Memory B cell (primary cell): ENCODE results near the gene TRAF2.
"Not testable (repeated sequence)": the region's sequence is repeated elsewhere in the genome, so short reads cannot be mapped to it uniquely, and the experiment has no call there.

Experiments
- ATAC-seq: fragments of 150-1000 bp; cut with Tn5 transposase; 2 replicates; pipeline ENCODE4 v1.10.0; 2021; ENCODE audit warnings: low read depth, mild to moderate bottlenecking, moderate library complexity
- DNase-seq, 2 donors: peaks; one replicate each; pipeline ENCODE4 v3.0.0; 2022; ENCODE audit warnings: low spot score in 2 of 2
- H3K27ac Mint-ChIP-seq: one replicate; pipeline ENCODE4 v1.8.0; 2022; ENCODE audit warnings: mild to moderate bottlenecking, moderate library complexity, mixed read lengths
- H3K27me3 Mint-ChIP-seq: one replicate; pipeline ENCODE4 v1.8.0; 2022; ENCODE audit warnings: mixed read lengths
- H3K36me3 Mint-ChIP-seq: one replicate; pipeline ENCODE4 v1.8.0; 2022; ENCODE audit warnings: mild to moderate bottlenecking, mixed read lengths
- H3K4me1 Mint-ChIP-seq: one replicate; pipeline ENCODE4 v1.8.0; 2022; ENCODE audit warnings: mixed read lengths
- H3K4me3 Mint-ChIP-seq: one replicate; pipeline ENCODE4 v1.8.0; 2022; ENCODE audit warnings: mild to moderate bottlenecking, moderate library complexity, mixed read lengths
- H3K9me3 Mint-ChIP-seq: one replicate; pipeline ENCODE4 v1.8.0; 2022; ENCODE audit warnings: mixed read lengths

TRAF2 gene

DNA sequence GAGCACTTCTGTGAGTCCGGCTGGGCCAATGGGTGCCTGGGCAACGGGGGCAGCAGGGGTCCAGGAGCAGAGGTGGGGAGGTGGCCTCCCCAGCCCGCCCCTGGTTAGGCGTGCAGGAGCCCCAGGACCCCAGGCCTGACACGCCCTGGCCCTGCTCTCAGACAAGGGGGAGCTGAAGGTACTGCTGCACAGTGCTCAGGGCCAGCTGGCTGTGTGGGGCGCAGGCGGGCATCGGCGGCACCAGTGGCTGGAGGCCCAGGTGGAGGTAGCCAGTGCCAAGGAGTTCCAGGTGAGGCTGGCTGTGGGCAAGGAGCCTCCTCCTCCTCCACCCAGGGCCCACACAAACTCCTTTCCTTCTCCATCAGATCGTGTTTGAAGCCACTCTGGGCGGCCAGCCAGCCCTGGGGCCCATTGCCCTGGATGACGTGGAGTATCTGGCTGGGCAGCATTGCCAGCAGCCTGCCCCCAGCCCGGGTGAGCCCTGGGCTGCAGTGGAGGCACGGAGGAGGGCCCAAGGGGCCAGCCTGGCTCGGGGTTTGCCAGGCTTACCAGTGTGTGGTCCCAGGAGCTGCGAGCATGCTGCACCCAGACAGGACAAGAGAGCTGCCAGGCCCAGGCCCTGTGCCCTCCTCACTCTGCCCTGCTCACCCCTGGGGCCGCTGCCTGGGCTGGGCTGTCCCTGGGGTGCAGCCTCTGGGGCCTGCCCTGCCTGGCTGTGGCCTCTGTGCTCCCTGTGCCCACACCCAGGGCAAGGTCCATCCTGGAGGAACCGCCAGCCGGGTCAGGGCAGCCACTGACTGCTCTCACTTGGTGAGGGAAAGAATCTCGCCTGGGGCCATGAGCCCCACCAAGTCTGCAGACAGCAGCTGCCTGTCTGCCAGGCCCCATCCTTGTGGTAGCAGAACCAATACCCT, 27.2 kb upstream of the TRAF2 start:
- ATAC-seq (no peak), DNase-seq (no peak)
- H3K36me3 Mint-ChIP-seq, result peaks cover 8% of the 10 kb centered on the region
- H3K27me3 Mint-ChIP-seq, result no peaks in the 10 kb centered on the region
- H3K9me3 Mint-ChIP-seq, result no peaks in the 10 kb centered on the region
- H3K4me1 Mint-ChIP-seq, result peaks cover 4% of the 10 kb centered on the region
- H3K27ac Mint-ChIP-seq, result no peak overlapping the region
- no peak overlapping the region for H3K4me3 Mint-ChIP-seq

DNA sequence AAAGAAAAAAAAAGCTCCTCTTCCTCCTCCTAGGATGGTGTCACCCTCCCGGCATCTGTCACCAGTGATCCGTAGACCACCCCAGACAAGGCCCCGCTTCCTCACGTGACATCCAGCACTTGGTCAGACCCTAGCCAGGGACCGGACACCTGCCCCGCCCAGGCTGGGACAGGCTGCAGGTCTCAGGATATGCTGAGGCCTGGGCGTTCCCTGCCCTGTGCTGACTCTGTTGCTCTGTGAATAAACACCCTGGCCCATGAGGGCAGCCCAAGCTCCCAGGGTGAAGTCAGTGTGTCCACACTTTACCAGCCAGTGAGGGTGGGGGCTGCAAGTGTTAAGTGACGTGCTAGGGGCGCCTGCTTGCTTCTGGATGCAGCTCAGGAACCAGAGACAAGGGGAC, 25.8 kb upstream of the TRAF2 start:
- DNase-seq (no peak), ATAC-seq (no peak)
- Mint-ChIP-seq H3K27ac (no peak overlapping the region), H3K4me1 (peaks cover 8% of the 10 kb centered on the region), H3K4me3 (no peak overlapping the region), H3K9me3 (no peaks in the 10 kb centered on the region), H3K36me3 (peaks cover 8% of the 10 kb centered on the region), H3K27me3 (no peaks in the 10 kb centered on the region)

DNA sequence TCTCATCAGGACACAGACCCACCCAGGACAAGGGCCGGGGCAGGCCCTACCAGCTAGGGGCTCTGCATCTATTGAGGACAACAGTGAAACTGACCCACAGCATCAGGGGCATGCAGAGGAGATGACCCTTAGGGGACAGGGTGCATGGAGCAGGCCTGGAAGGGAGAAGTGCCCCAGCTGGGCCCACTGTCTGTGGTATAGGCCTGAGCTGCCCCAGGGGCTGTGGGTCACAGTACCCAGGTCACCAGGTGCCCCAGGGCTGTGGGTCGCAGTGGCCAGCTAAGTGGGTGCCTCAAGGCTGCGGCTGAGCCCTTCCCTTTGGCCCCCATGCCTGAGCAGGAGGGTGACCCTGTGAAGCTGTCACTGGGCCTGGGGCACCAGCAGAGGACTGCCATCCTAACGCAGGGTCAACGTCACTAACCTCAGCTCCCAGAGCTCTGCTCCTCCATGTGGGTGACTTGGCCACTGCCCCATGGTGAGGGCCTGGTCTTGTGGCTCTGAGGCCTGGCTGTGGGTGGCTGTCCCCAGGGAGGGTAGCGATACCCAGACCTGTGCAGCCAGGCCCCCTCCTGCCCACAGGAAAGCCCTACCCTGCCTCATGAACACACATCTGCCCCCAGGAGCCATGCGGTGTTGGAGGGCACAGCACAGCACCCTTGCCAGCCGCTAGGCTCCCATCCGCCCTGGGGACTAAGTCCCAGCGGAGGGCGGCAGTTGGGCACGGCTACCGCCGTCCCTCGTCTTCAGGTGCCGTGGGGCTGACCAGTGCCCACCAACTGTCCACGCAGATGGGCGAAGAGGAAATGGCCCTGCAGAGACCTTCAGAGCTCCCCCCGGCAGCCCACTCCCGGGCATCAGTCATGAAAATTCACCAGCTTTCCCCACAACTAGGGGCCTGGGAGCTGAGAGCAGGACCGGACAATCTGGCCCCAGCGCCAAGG, 25.1 kb upstream of the TRAF2 start:
- Mint-ChIP-seq H3K27me3 (no peaks in the 10 kb centered on the region), H3K9me3 (no peaks in the 10 kb centered on the region)

DNA sequence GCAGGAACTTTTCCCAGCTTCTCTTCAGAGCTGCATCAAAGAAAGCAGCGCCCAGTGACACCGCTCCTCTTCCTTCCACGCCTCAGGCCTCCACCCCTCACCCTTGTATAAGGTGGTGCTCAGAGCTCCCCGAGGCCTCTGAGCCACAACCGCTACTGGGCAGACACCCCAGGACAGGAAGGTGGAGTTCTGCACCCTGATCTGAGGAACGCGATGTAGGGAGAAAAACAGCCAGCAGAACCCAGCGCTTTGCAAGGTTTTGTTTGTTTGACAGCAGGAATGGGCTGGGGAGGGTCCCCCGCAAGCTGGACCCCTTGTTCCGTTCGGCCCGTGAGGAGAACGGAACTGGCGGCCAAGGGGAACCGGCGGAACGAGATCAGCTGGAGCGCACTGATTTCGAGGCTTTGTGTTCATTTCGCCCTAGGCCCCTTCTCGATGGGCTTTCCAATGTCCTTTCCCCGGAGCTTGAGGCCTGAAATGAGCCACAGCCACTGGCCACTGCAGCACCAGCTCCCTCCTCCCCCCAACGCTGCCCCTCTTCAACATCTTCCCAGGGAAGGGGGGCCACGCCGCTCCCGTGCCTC, 24.4 kb upstream of the TRAF2 start:
- Mint-ChIP-seq H3K27me3 (no peaks in the 10 kb centered on the region), H3K4me1 (peaks cover 12% of the 10 kb centered on the region), H3K4me3 (no peak overlapping the region), H3K9me3 (no peaks in the 10 kb centered on the region), H3K36me3 (peaks cover 8% of the 10 kb centered on the region), H3K27ac (no peak overlapping the region)
- no peak for ATAC-seq
- DNase-seq, result no peak

More for the DNA sequence above, 25.1 kb upstream of the TRAF2 start:
- DNase-seq, result no peak
- Mint-ChIP-seq H3K27ac (no peak overlapping the region), H3K4me1 (peaks cover 12% of the 10 kb centered on the region), H3K36me3 (peaks cover 8% of the 10 kb centered on the region), H3K4me3 (no peak overlapping the region)
- ATAC-seq, result no peak

DNA sequence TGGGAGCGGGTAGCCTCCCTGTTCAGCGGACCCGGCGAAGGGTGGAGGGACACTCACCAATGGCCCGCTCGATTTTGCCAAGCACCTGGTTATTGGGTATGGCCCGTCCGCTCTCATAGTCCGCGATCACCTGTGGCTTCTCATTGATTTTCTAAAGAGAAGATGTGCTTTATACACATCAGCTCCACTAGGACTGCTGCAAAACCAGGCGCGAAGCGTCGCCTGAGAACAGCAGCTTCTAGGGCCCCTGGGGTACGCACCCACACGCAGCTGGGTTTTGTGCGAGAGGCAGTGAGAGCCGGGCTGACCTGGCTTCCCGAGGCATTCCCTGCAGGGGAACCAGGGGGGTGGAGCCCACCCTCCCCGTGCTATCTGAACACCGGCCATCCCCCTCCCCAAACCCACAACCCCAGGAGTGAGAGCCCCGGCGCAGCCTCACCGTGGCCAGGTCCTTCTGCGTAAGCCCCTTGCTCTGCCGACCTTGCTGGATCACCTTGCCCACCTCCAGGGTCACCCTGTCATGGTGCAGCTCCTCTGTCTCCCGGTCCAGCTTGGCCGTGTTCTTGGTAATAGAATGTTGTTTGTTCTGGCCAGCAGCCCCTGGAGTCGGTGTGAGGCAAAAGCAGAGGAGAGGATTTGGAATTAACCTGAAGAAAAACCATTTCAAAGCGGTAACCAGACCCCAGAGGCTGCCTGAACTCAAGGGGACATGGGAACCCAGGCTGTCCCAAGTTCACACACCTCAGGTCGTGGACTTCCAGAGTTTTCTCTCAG, 23.3 kb upstream of the TRAF2 start:
- ATAC-seq, result no peak
- peaks cover 8% of the 10 kb centered on the region for H3K36me3 Mint-ChIP-seq
- no peak overlapping the region for H3K4me3 Mint-ChIP-seq
- H3K27ac Mint-ChIP-seq, result no peak overlapping the region
- H3K9me3 Mint-ChIP-seq, result no peaks in the 10 kb centered on the region
- peaks cover 12% of the 10 kb centered on the region for H3K4me1 Mint-ChIP-seq
- DNase-seq, result no peak
- H3K27me3 Mint-ChIP-seq, result no peaks in the 10 kb centered on the region

DNA sequence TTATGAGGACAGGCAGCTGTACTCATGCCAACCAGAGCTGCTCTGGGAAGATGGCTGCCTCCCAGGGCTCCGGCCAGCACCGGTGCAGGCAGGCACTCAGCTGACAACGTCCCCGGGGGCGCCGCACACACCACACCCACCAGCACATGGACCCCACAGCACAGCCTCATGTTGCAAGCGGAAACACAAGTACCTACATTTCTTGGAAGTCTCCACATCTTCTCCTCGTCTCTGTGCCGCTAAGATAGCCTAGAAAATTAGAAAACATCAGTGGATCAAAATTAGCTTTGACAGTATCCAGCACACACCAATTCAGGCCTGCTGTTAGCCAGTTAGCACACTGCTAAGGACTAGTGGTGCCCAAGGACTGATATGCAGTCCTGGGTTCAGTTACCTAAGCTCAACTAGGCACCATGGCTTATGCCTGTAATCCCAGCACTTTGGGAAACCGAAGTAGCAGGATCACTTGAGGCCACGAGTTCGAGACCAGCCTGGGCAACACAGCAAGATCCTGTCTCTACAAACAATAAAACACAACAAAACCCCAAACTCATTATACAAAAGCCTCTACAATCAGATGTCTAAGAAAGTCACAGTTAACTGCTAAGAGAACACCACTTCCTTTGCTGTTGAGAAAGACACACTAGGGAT, 22.6 kb upstream of the TRAF2 start:
- Mint-ChIP-seq H3K4me1 (peaks cover 12% of the 10 kb centered on the region), H3K9me3 (no peaks in the 10 kb centered on the region), H3K27me3 (no peaks in the 10 kb centered on the region), H3K27ac (no peak overlapping the region), H3K36me3 (peaks cover 8% of the 10 kb centered on the region), H3K4me3 (no peak overlapping the region)
- ATAC-seq (no peak), DNase-seq (no peak)

DNA sequence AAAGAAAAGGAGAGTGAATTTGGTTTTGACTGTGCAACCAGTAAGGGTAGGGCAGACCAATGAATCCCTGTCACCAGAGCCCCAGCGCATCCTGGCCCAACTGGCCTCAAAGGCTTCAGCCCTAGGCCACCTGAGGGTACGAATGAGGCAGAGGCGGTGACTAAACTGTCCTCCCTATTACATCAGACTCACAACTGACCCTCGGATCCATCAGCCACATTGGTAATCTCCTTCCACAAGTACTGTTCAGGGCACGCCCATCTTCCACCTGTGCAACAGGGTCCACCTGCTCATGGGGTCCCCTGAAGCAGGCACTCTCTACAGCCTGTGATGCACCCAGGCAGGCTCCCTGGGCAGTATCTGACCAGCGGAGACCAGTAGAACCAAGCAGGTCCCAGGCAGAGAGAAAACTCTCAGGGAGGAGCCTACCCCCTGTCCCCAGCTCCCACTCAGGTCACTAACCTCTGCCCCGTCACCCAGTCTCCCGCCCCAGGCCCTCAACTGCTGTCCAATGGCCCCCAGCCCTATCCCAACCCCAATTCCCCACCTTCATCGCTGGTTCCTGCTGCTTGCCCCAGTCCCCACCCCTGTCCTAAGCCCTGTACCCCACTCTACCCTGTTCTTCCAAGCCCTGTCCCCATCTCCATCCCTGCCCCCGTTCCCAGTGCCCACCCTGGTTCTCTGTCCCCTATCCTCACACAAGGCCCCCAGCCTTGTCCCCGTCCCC, 21.1 kb upstream of the TRAF2 start:
- H3K9me3 Mint-ChIP-seq, result no peaks in the 10 kb centered on the region
- H3K36me3 Mint-ChIP-seq, result peaks cover 8% of the 10 kb centered on the region
- H3K27ac Mint-ChIP-seq, result peak overlapping the region; percentile 92
- DNase-seq (no peak), ATAC-seq (no peak)
- peak overlapping the region; percentile 97 for H3K4me3 Mint-ChIP-seq
- no peaks in the 10 kb centered on the region for H3K27me3 Mint-ChIP-seq
- peaks cover 12% of the 10 kb centered on the region for H3K4me1 Mint-ChIP-seq

DNA sequence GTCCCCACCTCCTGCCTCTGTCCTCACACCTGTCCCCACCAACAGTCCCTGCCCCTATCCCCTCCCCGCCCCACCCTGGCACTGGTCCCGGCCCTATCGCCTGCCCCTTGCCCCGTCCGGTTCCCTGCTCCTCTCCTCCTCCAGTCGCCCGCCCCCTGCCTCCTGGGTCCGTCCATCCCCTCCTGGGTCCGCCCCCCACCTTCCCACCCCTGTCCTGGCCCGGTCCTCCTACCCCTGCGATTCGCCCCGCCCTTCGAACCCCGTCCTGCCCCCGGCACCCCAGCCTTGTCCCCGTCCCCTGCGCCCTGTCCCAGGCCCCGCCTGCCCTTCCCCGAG, 20.6 kb upstream of the TRAF2 start:
- H3K36me3 Mint-ChIP-seq, result peaks cover 8% of the 10 kb centered on the region
- no peaks in the 10 kb centered on the region for H3K9me3 Mint-ChIP-seq
- DNase-seq, result no peak
- peak; percentile 3 for ATAC-seq
- H3K4me3 Mint-ChIP-seq, result peak overlapping the region; percentile 97
- H3K27me3 Mint-ChIP-seq, result no peaks in the 10 kb centered on the region
- H3K27ac Mint-ChIP-seq, result peak overlapping the region; percentile 92
- H3K4me1 Mint-ChIP-seq, result peaks cover 12% of the 10 kb centered on the region

DNA sequence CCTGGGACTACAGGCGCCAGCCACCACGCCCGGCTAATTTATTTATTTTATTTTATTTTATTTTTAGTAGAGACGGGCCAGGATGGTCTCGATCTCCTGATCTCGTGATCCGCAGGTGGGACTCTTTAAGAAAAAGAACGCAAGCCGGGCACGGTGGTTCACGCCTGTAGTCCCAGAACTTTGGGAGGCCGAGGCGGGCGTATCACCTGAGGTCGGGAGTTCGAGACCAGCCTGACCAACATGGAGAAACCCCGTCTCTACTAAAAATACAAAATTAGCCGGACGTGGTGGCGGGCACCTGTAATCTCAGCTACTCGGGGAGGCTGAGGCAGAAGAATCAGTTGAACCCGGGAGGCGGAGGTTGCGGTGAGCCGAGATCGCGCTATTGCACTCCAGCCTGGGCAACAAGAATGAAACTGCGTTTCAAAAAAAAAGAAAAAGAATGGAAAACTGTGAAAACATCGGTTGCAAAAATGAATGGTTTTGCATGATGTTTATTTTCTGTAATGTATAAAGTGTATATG, 19.4 kb upstream of the TRAF2 start:
- H3K27me3 Mint-ChIP-seq, DNase-seq, H3K27ac Mint-ChIP-seq, ATAC-seq, H3K9me3 Mint-ChIP-seq, H3K36me3 Mint-ChIP-seq: not testable (repeated sequence)
- H3K4me3 Mint-ChIP-seq, result peak overlapping the region; percentile 77
- H3K4me1 Mint-ChIP-seq, result peaks cover 12% of the 10 kb centered on the region

DNA sequence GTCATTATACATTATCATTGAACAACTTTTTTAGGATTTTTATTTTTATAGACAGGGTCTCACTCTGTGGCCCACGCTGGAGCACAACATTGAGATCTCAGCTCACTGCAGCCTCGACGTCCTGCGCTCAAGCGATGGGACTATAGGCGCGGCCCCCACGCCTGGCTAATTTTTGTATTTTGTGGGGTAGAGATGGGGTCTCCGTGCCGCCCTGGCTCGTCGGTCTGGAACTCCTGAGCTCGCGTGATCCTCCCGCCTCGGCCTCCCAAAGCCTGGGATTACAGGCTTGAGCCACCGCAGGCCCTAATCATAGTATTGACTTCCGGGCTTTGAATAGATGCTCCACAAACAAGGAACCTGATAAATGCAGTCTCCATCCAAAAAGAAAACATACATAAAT, 18.8 kb upstream of the TRAF2 start:
- H3K36me3 Mint-ChIP-seq, result peaks cover 5% of the 10 kb centered on the region
- no peak for DNase-seq
- H3K9me3 Mint-ChIP-seq, result no peaks in the 10 kb centered on the region
- no peaks in the 10 kb centered on the region for H3K27me3 Mint-ChIP-seq
- peak overlapping the region; percentile 21 for H3K4me3 Mint-ChIP-seq
- no peak overlapping the region for H3K27ac Mint-ChIP-seq
- peaks cover 10% of the 10 kb centered on the region for H3K4me1 Mint-ChIP-seq
- no peak for ATAC-seq

DNA sequence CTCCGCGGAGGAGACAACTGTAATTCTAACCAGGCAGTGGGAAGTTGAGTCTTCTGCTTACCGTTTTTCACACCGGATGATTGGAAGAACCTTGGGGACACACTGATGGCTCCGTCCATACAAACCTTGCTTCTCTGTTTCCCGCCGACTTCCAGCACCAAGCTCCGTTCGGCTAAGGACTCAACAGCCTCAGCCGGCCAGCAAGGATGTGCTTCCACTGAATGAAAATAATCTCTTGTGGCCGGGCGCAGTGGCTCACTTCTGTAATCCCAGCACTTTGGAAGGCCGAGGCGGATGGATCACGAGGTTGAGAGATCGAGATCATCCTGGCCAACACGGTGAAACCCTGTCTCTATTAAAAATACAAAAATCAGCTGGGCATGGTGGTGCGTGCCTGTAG, 18.4 kb upstream of the TRAF2 start:
- Mint-ChIP-seq H3K36me3 (peaks cover 5% of the 10 kb centered on the region), H3K4me3 (no peak overlapping the region), H3K27ac (no peak overlapping the region), H3K27me3 (no peaks in the 10 kb centered on the region), H3K9me3 (no peaks in the 10 kb centered on the region), H3K4me1 (peaks cover 10% of the 10 kb centered on the region)
- ATAC-seq (no peak), DNase-seq (no peak)

DNA sequence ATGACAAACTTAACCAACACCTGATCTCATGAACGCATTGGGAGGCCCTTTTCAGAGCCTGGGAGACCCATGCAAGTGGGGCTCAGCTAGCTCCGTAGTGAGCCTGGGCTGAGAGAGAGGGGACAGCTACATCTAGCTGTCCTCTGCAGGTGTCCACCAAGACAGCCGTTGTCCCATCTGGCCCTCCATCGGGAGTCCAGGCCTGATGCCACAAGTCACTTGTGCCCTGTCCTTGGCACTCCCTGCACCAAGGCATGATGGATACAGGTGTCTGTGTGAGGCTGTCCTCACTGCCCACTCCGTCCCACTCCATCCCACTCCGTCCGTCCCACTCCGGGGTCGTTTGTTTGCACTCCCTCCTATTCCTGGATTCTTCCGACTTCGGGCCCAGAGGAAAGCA, 17.7 kb upstream of the TRAF2 start:
- ATAC-seq (no peak), DNase-seq (no peak)
- Mint-ChIP-seq H3K4me3 (peak overlapping the region; percentile 46), H3K9me3 (no peaks in the 10 kb centered on the region), H3K27me3 (no peaks in the 10 kb centered on the region), H3K27ac (no peak overlapping the region), H3K36me3 (peaks cover 2% of the 10 kb centered on the region), H3K4me1 (peaks cover 10% of the 10 kb centered on the region)
